ENCODE results near the gene RASSF4. TPM values are rescaled to one million over a fixed set of nuclear protein-coding genes. Genes with fewer than 3 reads are reported as not detected.

RASSF4 gene
- polyA plus RNA-seq, 1 donor (not counting 4 experiments of a cell fraction or from before 2014, with no cell fraction given), result 0.20 TPM

GRCh38 chr10:44960482-44961229 lies 1.1 kb downstream of the RASSF4 start:
- Histone ChIP-seq H3K4me3 (ENCODE audit: control insufficient read depth in 2 of 3, extremely low read depth in 1 of 3, insufficient read depth in 2 of 3, low read depth in 1 of 3, low read length in 3 of 3) (no peak overlapping the region), H3K9me3 (ENCODE audit: control insufficient read depth, low read depth, low read length) (no peaks in the 10 kb centered on the region), H2AFZ (ENCODE audit: control insufficient read depth, low read length) (no peak overlapping the region), H3K4me2 (ENCODE audit: control insufficient read depth, extremely low read depth, insufficient read depth, low read depth, low read length) (no peak overlapping the region), H3K27ac (ENCODE audit: control insufficient read depth, insufficient read depth, low read length) (no peak overlapping the region), H3K36me3 (ENCODE audit: control insufficient read depth in 2 of 2, extremely low read depth in 1 of 2, insufficient read depth in 2 of 2, low read length in 2 of 2) (peaks cover 0 to 2% of the 10 kb centered on the region in 2 experiments), H3K9me1 (ENCODE audit: control insufficient read depth, extremely low read depth, insufficient read depth, low read length) (no peaks in the 10 kb centered on the region), H3K27me3 (ENCODE audit: control insufficient read depth, extremely low read depth, insufficient read depth, low read length) (no peaks in the 10 kb centered on the region), H3K4me1 (ENCODE audit: control insufficient read depth, extremely low read depth, insufficient read depth, low read length) (peaks cover 14% of the 10 kb centered on the region), H3K79me2 (ENCODE audit: control insufficient read depth, insufficient read depth, low read length) (no peaks in the 10 kb centered on the region), H4K20me1 (ENCODE audit: control insufficient read depth, extremely low read depth, insufficient read depth, low read length) (no peaks in the 10 kb centered on the region), H3K9ac (ENCODE audit: control insufficient read depth, extremely low read depth, insufficient read depth, low read length) (no peak overlapping the region)
- dilution Hi-C loops (cut with MboI; ENCODE audit: extremely low pct_ligation_motif_present, low sequenced_read_pairs), result no loop called here
- DNase-seq (ENCODE audit: low read depth, low spot score) (no peak), FAIRE-seq (no peak)
- TF ChIP-seq CTCF (optimal IDR thresholded peaks at IDR 0.05 in 1 of 3, IDR thresholded peaks at IDR 0.05 in 1 of 3, conservative IDR thresholded peaks at IDR 0.05 in 1 of 3; ENCODE audit: extremely low read depth in 1 of 3, insufficient read depth in 2 of 3, low read length in 3 of 3) (no peak), EZH2 (IDR thresholded peaks at IDR 0.05; ENCODE audit: low read length) (no peak)

GRCh38 chr10:44961230-44961571 lies 1.6 kb downstream of the RASSF4 start:
- Histone ChIP-seq H3K27me3 (ENCODE audit: control insufficient read depth, extremely low read depth, insufficient read depth, low read length) (no peaks in the 10 kb centered on the region), H3K36me3 (ENCODE audit: control insufficient read depth in 2 of 2, extremely low read depth in 1 of 2, insufficient read depth in 2 of 2, low read length in 2 of 2) (no peaks in the 10 kb centered on the region), H4K20me1 (ENCODE audit: control insufficient read depth, extremely low read depth, insufficient read depth, low read length) (no peaks in the 10 kb centered on the region), H3K4me1 (ENCODE audit: control insufficient read depth, extremely low read depth, insufficient read depth, low read length) (peaks cover 14% of the 10 kb centered on the region), H3K4me2 (ENCODE audit: control insufficient read depth, extremely low read depth, insufficient read depth, low read depth, low read length) (no peak overlapping the region), H3K27ac (ENCODE audit: control insufficient read depth, insufficient read depth, low read length) (no peak overlapping the region), H3K9ac (ENCODE audit: control insufficient read depth, extremely low read depth, insufficient read depth, low read length) (no peak overlapping the region), H2AFZ (ENCODE audit: control insufficient read depth, low read length) (no peak overlapping the region), H3K4me3 (ENCODE audit: control insufficient read depth in 2 of 3, extremely low read depth in 1 of 3, insufficient read depth in 2 of 3, low read depth in 1 of 3, low read length in 3 of 3) (no peak overlapping the region), H3K9me1 (ENCODE audit: control insufficient read depth, extremely low read depth, insufficient read depth, low read length) (no peaks in the 10 kb centered on the region), H3K9me3 (ENCODE audit: control insufficient read depth, low read depth, low read length) (no peaks in the 10 kb centered on the region), H3K79me2 (ENCODE audit: control insufficient read depth, insufficient read depth, low read length) (no peaks in the 10 kb centered on the region)
- dilution Hi-C loops (cut with MboI; ENCODE audit: extremely low pct_ligation_motif_present, low sequenced_read_pairs), result no loop called here
- no peak for DNase-seq (ENCODE audit: low read depth, low spot score)
- TF ChIP-seq EZH2 (IDR thresholded peaks at IDR 0.05; ENCODE audit: low read length) (no peak), CTCF (optimal IDR thresholded peaks at IDR 0.05 in 1 of 3, IDR thresholded peaks at IDR 0.05 in 1 of 3, conservative IDR thresholded peaks at IDR 0.05 in 1 of 3; ENCODE audit: extremely low read depth in 1 of 3, insufficient read depth in 2 of 3, low read length in 3 of 3) (no peak)
- FAIRE-seq, result no peak
